Endothelial cell of umbilical vein (primary cell): ENCODE data around the gene IL12A. TPM values are rescaled to one million over a fixed set of nuclear protein-coding genes. Genes with fewer than 3 reads are reported as not detected.

ENCODE experiments used
- BruUV-seq: library from RNA; stranded (reverse); fragments of 400-500 nt; replicated peaks from 2 replicates; lab custom pipeline; 2021; lab: Mats Ljungman, UMichigan
- CTCF ChIA-PET: fragments of 300-600, 350-600 bp; sonication (Branson Sonifier 250); formaldehyde crosslinking; loops from one replicate; lab custom pipeline; 2021; ENCODE audit warnings: antibody characterized with exemption, inconsistent platforms; lab: Charles Lee
- POLR2A ChIA-PET: fragments of 300-600, 350-600 bp; sonication (Branson Sonifier 250); formaldehyde crosslinking; loops from one replicate; lab custom pipeline; 2021; ENCODE audit warnings: antibody characterized with exemption, inconsistent platforms; lab: Charles Lee
- DNase-seq: peaks from one replicate; pipeline ENCODE4 v3.0.0-alpha.2; 2011; ENCODE audit warnings: low read depth, low spot score
- FAIRE-seq: peaks from 2 replicates; lab custom pipeline; 2011; peaks lifted over from hg19 to GRCh38; lab: Jason Lieb, UNC
- H2AFZ ChIP-seq: 2 replicates; pipeline ENCODE4 v1.6.0; 2012; ENCODE audit warnings: low read depth, low read length, control low read depth, inconsistent platforms
- H3K27ac ChIP-seq: 2 replicates; pipeline ENCODE4 v1.5.1; 2011; ENCODE audit warnings: low read depth, mild to moderate bottlenecking, control low read depth, low read length, moderate library complexity; ENCODE audit not compliant: insufficient read depth
- H3K27me3 ChIP-seq, 2 experiments: 2 replicates each; pipeline versions ENCODE4 v1.6.0 to v1.6.1; 2011; ENCODE audit warnings: low read length in 2 of 2, mixed read lengths in 1 of 2; ENCODE audit not compliant: control insufficient read depth in 2 of 2, insufficient read depth in 2 of 2
- H3K36me3 ChIP-seq, 2 experiments: 2 replicates in 1 of 2; 3 replicates in 1 of 2; pipeline ENCODE4 v1.5.1; 2011; ENCODE audit warnings: low read length in 2 of 2, mild to moderate bottlenecking in 1 of 2, moderate library complexity in 1 of 2; ENCODE audit not compliant: control insufficient read depth in 2 of 2, insufficient read depth in 2 of 2; ENCODE audit errors: extremely low read depth in 1 of 2
- H3K4me1 ChIP-seq: 3 replicates; pipeline ENCODE4 v1.5.1; 2011; ENCODE audit warnings: mild to moderate bottlenecking, low read length; ENCODE audit not compliant: control insufficient read depth, insufficient read depth; ENCODE audit errors: extremely low read depth
- H3K4me2 ChIP-seq: 2 replicates; pipeline ENCODE4 v1.6.1; 2011; ENCODE audit warnings: low read length, control low read depth, mixed read lengths; ENCODE audit not compliant: insufficient read depth
- H3K4me3 ChIP-seq, 3 experiments: fragments of 200-600 bp in 1 of 3; sonication (generic), shearing (Covaris generic) in 1 of 3; replicated peaks in 1 of 3; 2 replicates each; pipeline ENCODE4 v1.5.1; 2011 to 2016; ENCODE audit warnings: control low read depth in 3 of 3, low read length in 3 of 3, mild to moderate bottlenecking in 2 of 3, inconsistent platforms in 1 of 3, low read depth in 1 of 3, moderate library complexity in 1 of 3; ENCODE audit not compliant: insufficient read depth in 1 of 3
- H3K79me2 ChIP-seq: 2 replicates; pipeline ENCODE4 v1.6.0; 2012; ENCODE audit warnings: low read length, inconsistent platforms; ENCODE audit not compliant: control insufficient read depth, insufficient read depth
- H3K9ac ChIP-seq: replicated peaks from 2 replicates; pipeline ENCODE3; 2011; ENCODE audit warnings: low read length, control low read depth; ENCODE audit not compliant: insufficient read depth; ENCODE audit errors: extremely low read depth
- H3K9me1 ChIP-seq: replicated peaks from 3 replicates; pipeline ENCODE4 v1.6.0; 2011; ENCODE audit warnings: mild to moderate bottlenecking, low read length; ENCODE audit not compliant: control insufficient read depth, insufficient read depth; ENCODE audit errors: extremely low read depth
- H3K9me3 ChIP-seq: replicated peaks from 2 replicates; pipeline ENCODE4 v1.5.1; 2012; ENCODE audit warnings: low read length, inconsistent platforms; ENCODE audit not compliant: control insufficient read depth, insufficient read depth
- H4K20me1 ChIP-seq: replicated peaks from 2 replicates; pipeline ENCODE3; 2011; ENCODE audit warnings: mild to moderate bottlenecking, low read length; ENCODE audit not compliant: control insufficient read depth, insufficient read depth; ENCODE audit errors: extremely low read depth
- EZH2 ChIP-seq: IDR thresholded peaks from 2 replicates; pipeline ENCODE4 v1.6.1; 2012; ENCODE audit warnings: borderline replicate concordance, low read depth, mild to moderate bottlenecking, moderate library complexity, low read length, inconsistent platforms; ENCODE audit not compliant: severe bottlenecking
- FOS ChIP-seq: IDR thresholded peaks from 2 replicates; pipeline ENCODE4 v1.6.1; 2011; ENCODE audit warnings: mild to moderate bottlenecking, low read length, moderate library complexity, borderline replicate concordance; ENCODE audit not compliant: insufficient read depth
- GATA2 ChIP-seq: IDR thresholded peaks from 2 replicates; pipeline ENCODE4 v1.7.0; 2011; ENCODE audit warnings: low read depth, mild to moderate bottlenecking, moderate library complexity, mixed read lengths, low read length; ENCODE audit not compliant: insufficient read length, insufficient read depth
- JUN ChIP-seq: IDR thresholded peaks from 2 replicates; pipeline ENCODE4 v1.6.1; 2011; ENCODE audit warnings: borderline replicate concordance, low read depth; ENCODE audit not compliant: insufficient read length, insufficient read depth
- MAX ChIP-seq: IDR thresholded peaks from 2 replicates; pipeline ENCODE4 v1.6.1; 2011; ENCODE audit not compliant: insufficient read depth, insufficient read length
- POLR2A ChIP-seq: IDR thresholded peaks from 2 replicates; pipeline ENCODE4 v1.6.1; 2012; ENCODE audit warnings: low read depth, mild to moderate bottlenecking, control low read depth, low read length
- POLR2AphosphoS5 ChIP-seq: IDR thresholded peaks from 2 replicates; pipeline ENCODE4 v1.6.1; 2012; ENCODE audit warnings: low read depth, mild to moderate bottlenecking, control low read depth, low read length, moderate library complexity; ENCODE audit not compliant: insufficient read depth
- dilution Hi-C: fragments of 300-500 bp; cut with MboI; formaldehyde crosslinking; loops from one replicate; pipeline ENCODE4 v1.15.0; 2019; ENCODE audit warnings: low sequenced_read_pairs; ENCODE audit not compliant: extremely low pct_ligation_motif_present
- intact Hi-C: fragments of 100-400 bp; cut with micrococcal nuclease; formaldehyde crosslinking; loops from one replicate; pipeline ENCODE4 v1.10.0; 2022
- polyA plus RNA-seq, 4 experiments: library from polyadenylated mRNA; depleted of rRNA in 3 of 4; stranded (reverse) in 3 of 4; unstranded in 1 of 4; fragments of >200 nt; gene quantifications; 2 replicates each; pipeline versions ENCODE4 v1.2.1 to v1.2.3, GENCODE V29; 2011 to 2012; ENCODE audit warnings: missing spikeins in 1 of 4
- total RNA-seq: library from RNA; stranded (reverse); gene quantifications from 2 replicates; pipeline ENCODE4 v1.2.3, GENCODE V29; 2021
- TF ChIP-seq, protein P1 (sequence below), 2 donors: IDR thresholded peaks; 1 replicate in 1 of 2; 2 replicates in 1 of 2; pipeline ENCODE4 v1.5.1; 2011; ENCODE audit warnings: low read length in 2 of 2, mild to moderate bottlenecking in 2 of 2, moderate library complexity in 2 of 2, control low read depth in 1 of 2, inconsistent platforms in 1 of 2, low read depth in 1 of 2; ENCODE audit not compliant: insufficient read depth in 1 of 2; ENCODE audit errors: extremely low read depth in 1 of 2

IL12A gene
- total and polyA plus RNA-seq, 2 donors (not counting 3 experiments of a cell fraction or from before 2014, with no cell fraction given), result 1.6 to 1.7 TPM

DNA sequence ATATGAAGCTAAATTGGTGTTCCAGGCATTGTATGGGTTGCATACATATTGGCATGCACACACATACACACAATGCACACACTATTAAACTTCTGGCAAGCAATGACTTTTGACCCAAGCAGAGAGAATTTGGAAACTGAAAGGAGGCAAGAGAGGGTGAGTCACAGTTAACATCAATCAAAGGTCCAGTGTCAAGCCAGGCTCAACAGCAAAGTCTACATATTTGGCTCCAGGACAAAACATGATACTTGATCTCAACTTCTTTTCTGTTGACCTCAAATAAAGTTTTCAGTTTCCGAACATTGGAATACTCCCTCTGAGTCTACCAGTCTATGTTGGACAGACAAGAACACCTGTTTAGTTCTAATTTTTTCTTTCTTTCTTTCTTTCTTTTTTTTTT lies 28.3 kb downstream of the IL12A start:
- dilution Hi-C loops, result no loop called here
- Histone ChIP-seq H3K9me1 (no peaks in the 10 kb centered on the region), H3K4me3 (no peak overlapping the region), H2AFZ (no peak overlapping the region), H4K20me1 (no peaks in the 10 kb centered on the region), H3K79me2 (no peaks in the 10 kb centered on the region), H3K27me3 (no peaks in the 10 kb centered on the region), H3K9ac (no peak overlapping the region), H3K36me3 (no peaks in the 10 kb centered on the region), H3K27ac (no peak overlapping the region), H3K4me1 (no peaks in the 10 kb centered on the region), H3K9me3 (no peaks in the 10 kb centered on the region), H3K4me2 (no peak overlapping the region)
- BruUV-seq, result no TSS peak
- no peak for FAIRE-seq
- TF ChIP-seq, protein P1, sequence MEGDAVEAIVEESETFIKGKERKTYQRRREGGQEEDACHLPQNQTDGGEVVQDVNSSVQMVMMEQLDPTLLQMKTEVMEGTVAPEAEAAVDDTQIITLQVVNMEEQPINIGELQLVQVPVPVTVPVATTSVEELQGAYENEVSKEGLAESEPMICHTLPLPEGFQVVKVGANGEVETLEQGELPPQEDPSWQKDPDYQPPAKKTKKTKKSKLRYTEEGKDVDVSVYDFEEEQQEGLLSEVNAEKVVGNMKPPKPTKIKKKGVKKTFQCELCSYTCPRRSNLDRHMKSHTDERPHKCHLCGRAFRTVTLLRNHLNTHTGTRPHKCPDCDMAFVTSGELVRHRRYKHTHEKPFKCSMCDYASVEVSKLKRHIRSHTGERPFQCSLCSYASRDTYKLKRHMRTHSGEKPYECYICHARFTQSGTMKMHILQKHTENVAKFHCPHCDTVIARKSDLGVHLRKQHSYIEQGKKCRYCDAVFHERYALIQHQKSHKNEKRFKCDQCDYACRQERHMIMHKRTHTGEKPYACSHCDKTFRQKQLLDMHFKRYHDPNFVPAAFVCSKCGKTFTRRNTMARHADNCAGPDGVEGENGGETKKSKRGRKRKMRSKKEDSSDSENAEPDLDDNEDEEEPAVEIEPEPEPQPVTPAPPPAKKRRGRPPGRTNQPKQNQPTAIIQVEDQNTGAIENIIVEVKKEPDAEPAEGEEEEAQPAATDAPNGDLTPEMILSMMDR (IDR thresholded peaks at IDR 0.05; ENCODE audit: extremely low read depth in 1 of 2, insufficient read depth in 1 of 2, low read depth in 1 of 2, low read length in 2 of 2), result no peak
- TF ChIP-seq GATA2, result no peak
- ChIA-PET POLR2A (no interaction called here), CTCF (interaction anchor here (1.0 kb wide), 1 partner anchor 29 kb away, joined by 3 read pairs; no protein-coding TSS in a partner anchor)
- DNase-seq, result no peak
- intact Hi-C loops, result no loop called here

DNA sequence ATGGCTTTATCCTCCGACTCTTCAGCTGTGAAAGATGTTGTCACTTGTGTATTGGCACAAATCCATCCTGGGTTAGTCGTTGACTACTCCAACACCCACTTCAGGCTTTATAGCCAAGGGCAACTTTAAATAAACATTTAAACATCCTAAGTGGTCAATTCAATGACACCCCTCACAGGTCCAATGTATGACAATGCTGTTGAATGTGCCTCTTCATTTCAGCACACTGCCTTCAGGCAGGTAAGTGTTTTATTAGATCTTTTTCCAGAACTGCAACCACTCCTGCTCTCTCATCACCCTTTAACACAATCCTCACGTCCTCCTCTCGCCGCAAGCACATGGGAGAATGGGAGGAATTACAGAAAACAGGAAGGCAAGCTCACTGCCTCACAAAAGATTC lies 30.3 kb downstream of the IL12A start:
- FAIRE-seq (no peak), DNase-seq (no peak)
- Histone ChIP-seq H3K79me2 (no peaks in the 10 kb centered on the region), H3K9ac (no peak overlapping the region), H3K36me3 (no peaks in the 10 kb centered on the region), H2AFZ (peak overlapping the region; percentile 57), H3K4me2 (no peak overlapping the region), H3K9me1 (no peaks in the 10 kb centered on the region), H3K27ac (no peak overlapping the region), H3K27me3 (no peaks in the 10 kb centered on the region), H4K20me1 (no peaks in the 10 kb centered on the region), H3K9me3 (no peaks in the 10 kb centered on the region), H3K4me3 (no peak overlapping the region), H3K4me1 (no peaks in the 10 kb centered on the region)
- BruUV-seq, result no TSS peak
- dilution Hi-C loops (no loop called here), intact Hi-C loops (no loop called here)
- CTCF ChIA-PET, result interaction anchor here (0.7 to 1.0 kb wide), 2 partner anchors 10 to 13 kb away, joined by 3 to 8 read pairs; no protein-coding TSS in a partner anchor
- POLR2A ChIA-PET, result no interaction called here
- TF ChIP-seq JUN (no peak), POLR2AphosphoS5 (no peak), MAX (no peak), POLR2A (no peak), EZH2 (no peak), FOS (no peak), GATA2 (no peak)
- TF ChIP-seq, protein P1 (IDR thresholded peaks at IDR 0.05; ENCODE audit: extremely low read depth in 1 of 2, insufficient read depth in 1 of 2, low read depth in 1 of 2, low read length in 2 of 2), result no peak
